Neuron (in vitro differentiated cells): Measurements from ENCODE around the gene NEURL4.

Experiments
- H2AFZ ChIP-seq: one replicate; pipeline ENCODE4 v1.6.1; 2013; ENCODE audit warnings: low read depth, mild to moderate bottlenecking, inconsistent platforms, low read length, moderate library complexity
- H3K27me3 ChIP-seq: one replicate; pipeline ENCODE4 v1.6.1; 2013; ENCODE audit warnings: low read length; ENCODE audit not compliant: insufficient read depth
- H3K36me3 ChIP-seq: one replicate; pipeline ENCODE4 v1.6.1; 2013; ENCODE audit warnings: low read length; ENCODE audit not compliant: insufficient read depth
- H3K4me1 ChIP-seq: one replicate; pipeline ENCODE4 v1.6.1; 2013; ENCODE audit warnings: low read length; ENCODE audit not compliant: insufficient read depth
- H3K4me3 ChIP-seq: 2 replicates; pipeline ENCODE4 v1.5.1; 2013; ENCODE audit warnings: mild to moderate bottlenecking, low read length, moderate library complexity
- H3K9me3 ChIP-seq: one replicate; pipeline ENCODE4 v1.6.1; 2013; ENCODE audit warnings: low read length

Gene NEURL4

DNA sequence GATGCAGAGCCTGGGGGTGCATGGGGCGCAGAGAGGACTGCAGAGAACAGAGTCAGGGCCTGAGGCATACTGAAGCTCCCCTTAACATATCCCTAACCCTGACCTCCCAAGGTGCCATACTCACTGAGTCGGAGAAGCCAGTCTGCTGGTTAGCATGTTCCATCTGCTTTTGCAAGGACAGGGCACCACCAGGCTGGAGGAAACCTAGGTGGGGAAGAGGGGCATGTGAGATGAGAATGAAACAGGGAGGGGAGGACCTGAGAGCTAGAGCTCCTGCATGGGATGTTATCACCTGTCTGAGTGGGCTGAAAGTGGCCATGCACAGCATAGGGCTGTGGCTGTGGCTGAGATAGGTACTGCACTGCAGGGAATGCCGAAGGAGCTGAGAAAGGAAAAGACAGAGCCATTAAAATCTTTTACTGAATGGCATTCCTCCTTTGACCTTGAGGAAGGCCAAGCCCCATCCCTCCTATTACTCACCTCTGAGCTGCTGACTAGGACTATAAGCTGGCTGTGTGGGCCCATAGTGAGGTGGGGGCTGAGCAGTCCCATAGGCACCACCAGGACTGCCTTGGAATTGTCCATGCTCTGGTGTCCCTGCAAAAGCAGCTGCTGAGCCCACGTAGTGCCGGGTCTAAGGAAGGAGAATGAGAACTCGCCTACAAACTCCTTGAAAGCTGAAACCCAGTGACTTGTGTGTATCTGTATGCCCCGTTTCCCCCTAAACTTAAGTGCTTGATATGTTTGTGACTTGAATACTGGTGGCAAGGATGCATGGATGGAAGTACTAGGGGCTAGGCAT lies 15.8 kb downstream of the NEURL4 start:
- Histone ChIP-seq H2AFZ (no peak overlapping the region), H3K9me3 (no peaks in the 10 kb centered on the region), H3K27me3 (no peaks in the 10 kb centered on the region), H3K4me1 (peaks cover 30% of the 10 kb centered on the region), H3K36me3 (peaks cover 65% of the 10 kb centered on the region), H3K4me3 (peak overlapping the region; percentile 5)

DNA sequence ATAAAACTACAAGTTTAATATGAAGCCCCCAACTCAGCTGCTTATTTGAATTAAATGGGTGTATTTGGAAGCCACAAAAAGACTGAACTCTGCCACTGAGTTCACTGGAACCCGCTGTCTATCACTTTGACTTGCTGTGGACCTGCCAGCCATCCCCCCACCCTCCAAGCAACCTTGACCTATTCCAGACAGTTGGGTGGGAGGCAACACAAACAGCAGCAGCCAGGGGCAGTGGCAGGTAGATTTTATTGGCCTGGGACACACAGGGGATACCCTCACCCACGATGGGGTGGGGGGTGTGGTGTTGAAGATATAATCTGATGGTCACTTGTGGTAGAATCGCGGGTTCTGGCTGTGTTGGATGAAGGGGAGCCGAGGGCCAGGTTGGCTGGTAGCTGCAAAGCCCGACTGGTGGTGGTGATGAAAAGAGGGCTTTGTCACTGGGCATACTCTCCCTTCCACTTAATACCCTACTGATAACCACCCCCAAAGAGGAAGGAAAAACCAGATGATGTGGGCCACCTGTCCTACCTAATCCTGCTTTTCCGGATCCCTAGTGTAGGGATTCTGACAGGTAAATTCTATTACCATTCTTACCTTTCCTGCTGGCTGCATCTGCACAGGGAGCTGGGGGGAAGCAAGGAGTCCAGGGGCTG lies 16.6 kb downstream of the NEURL4 start:
- H3K9me3 ChIP-seq = no peaks in the 10 kb centered on the region
- H3K27me3 ChIP-seq = no peaks in the 10 kb centered on the region
- H3K36me3 ChIP-seq = peaks cover 58% of the 10 kb centered on the region
- no peak overlapping the region for H2AFZ ChIP-seq
- peaks cover 30% of the 10 kb centered on the region for H3K4me1 ChIP-seq
- H3K4me3 ChIP-seq = no peak overlapping the region

DNA sequence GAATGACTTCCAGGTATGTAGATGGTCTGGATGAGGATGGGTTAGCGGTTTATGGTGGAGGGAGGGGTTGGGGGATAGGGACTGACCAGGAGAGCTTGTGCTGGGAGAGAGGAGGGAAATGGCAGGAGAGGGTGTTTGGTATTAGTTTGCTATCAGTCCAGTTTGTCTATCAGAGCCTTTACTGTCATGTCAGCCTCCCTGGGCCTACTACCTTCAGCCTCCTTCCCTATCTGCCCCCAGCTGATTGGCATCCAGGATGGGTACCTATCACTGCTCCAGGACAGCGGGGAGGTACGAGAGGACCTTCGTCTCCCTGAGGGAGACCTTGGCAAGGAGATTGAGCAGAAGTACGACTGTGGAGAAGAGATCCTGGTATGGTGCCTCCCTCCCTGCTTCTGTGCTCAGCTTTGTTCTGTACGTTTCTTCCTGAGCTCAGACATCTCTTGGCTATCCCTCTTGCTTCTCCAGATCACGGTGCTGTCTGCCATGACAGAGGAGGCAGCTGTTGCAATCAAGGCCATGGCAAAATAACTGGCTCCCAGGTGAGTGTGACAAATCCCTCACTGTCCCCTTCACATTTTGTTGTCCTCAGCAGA lies 17.9 kb downstream of the NEURL4 start:
- no peak overlapping the region for H3K4me3 ChIP-seq
- H2AFZ ChIP-seq = no peak overlapping the region
- H3K4me1 ChIP-seq = peaks cover 30% of the 10 kb centered on the region
- H3K27me3 ChIP-seq = no peaks in the 10 kb centered on the region
- no peaks in the 10 kb centered on the region for H3K9me3 ChIP-seq
- peaks cover 48% of the 10 kb centered on the region for H3K36me3 ChIP-seq

DNA sequence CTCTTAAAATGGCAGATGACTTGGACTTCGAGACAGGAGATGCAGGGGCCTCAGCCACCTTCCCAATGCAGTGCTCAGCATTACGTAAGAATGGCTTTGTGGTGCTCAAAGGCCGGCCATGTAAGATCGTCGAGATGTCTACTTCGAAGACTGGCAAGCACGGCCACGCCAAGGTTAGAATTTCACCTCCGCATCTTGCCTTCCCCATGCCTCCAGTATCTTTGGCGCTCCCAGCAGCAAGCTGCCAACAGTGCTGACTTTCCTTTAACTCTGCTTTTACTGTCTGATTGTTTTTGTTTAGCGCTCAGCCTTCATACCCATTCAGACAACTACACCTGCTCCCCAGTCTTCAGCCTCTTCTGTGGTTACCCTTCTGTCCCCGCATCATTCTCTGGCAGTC lies 19.5 kb downstream of the NEURL4 start:
- Histone ChIP-seq H3K27me3 (no peaks in the 10 kb centered on the region), H3K4me3 (peak overlapping the region; percentile 90), H3K4me1 (peaks cover 20% of the 10 kb centered on the region), H3K9me3 (no peaks in the 10 kb centered on the region), H3K36me3 (peaks cover 41% of the 10 kb centered on the region), H2AFZ (no peak overlapping the region)

DNA sequence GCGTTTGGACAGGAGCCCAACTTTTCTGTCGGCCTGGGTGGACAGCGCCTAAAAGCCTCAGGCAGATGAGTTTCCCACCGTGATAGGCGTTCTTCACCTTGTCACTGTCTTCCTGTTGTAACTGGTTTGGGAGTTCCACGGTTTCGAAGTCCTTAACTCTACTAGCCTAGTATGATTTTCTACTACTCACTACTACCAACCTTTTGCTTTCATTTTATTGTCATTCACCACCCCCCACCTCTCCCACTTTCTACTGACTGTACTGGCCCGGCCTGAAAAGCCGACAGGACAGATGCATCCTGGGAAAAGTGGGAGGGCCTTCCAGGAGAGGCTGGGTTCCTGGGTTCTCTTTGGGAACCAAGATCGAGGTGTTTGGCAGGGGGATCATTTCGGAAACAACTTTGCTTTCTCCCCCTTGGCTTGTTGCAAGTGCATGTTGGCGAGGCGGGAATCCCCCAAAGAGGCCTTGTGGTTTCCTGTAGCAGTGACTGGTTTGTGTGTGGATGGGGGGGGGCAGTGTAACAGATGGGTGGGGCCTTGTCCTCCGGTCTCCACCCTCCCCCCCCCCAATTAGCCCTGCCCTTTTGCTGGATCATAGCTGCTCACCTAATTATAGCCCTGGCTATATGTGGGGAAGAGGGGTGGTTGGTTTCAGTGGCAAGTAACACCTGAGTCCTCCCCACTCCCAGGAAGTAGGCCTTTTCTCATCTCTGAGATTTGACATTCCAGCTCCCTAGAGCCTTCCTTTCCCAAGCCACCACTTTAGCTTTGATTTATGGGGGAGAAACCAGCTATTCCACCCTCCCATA lies 20.3 kb downstream of the NEURL4 start:
- peaks cover 38% of the 10 kb centered on the region for H3K36me3 ChIP-seq
- H2AFZ ChIP-seq = no peak overlapping the region
- H3K9me3 ChIP-seq = no peaks in the 10 kb centered on the region
- H3K4me1 ChIP-seq = peaks cover 13% of the 10 kb centered on the region
- H3K4me3 ChIP-seq = peak overlapping the region; percentile 90
- H3K27me3 ChIP-seq = no peaks in the 10 kb centered on the region

DNA sequence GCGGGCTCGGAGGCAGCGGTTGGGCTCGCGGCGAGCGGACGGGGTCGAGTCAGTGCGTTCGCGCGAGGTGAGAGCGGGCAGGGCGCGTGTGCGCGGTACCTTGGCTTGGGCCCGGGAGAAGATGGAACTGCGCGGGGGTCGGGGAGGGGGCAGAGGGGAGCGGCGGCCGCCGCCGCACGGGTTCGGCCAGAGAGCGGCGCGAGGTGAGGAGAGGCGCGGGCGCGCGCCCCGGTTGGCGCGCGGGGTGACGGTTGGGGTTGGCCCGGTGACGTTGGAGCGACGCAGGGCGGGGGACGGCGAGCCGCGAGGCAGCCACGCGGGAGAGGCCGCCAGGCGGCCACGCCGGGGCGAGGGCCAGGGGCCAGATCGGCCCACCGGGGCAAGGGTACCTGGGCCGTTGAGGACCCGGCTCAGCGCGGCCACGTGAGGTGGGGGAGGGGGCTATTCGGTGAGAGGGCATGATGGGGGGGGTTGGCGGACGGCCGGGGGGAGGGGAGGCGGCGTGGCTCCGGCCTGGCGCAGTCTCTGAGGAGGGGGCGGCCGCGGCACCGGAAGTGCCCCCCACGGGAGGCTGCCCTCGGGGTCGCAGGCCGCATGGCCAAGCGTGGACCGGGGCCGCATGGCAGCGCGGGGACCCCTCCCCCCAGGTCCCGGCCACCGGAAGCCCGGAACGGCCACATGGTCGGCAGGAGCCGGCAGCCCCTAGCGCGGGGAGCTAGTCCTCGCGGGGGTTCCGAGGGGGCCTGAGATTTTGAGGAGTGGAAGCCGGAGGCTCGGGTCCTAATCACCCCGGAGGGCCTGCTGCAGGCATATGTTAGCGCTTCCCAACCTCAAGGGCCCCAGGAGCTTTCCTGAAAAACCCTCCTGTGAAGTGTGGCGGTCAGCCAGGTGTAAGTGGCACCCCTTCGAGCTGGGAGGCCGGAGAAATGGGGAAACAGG lies 21.2 kb downstream of the NEURL4 start:
- Histone ChIP-seq H3K4me1 (peaks cover 10% of the 10 kb centered on the region), H3K36me3 (peaks cover 29% of the 10 kb centered on the region), H3K9me3 (no peaks in the 10 kb centered on the region), H3K4me3 (peak overlapping the region; percentile 90), H2AFZ (no peak overlapping the region), H3K27me3 (no peaks in the 10 kb centered on the region)

DNA sequence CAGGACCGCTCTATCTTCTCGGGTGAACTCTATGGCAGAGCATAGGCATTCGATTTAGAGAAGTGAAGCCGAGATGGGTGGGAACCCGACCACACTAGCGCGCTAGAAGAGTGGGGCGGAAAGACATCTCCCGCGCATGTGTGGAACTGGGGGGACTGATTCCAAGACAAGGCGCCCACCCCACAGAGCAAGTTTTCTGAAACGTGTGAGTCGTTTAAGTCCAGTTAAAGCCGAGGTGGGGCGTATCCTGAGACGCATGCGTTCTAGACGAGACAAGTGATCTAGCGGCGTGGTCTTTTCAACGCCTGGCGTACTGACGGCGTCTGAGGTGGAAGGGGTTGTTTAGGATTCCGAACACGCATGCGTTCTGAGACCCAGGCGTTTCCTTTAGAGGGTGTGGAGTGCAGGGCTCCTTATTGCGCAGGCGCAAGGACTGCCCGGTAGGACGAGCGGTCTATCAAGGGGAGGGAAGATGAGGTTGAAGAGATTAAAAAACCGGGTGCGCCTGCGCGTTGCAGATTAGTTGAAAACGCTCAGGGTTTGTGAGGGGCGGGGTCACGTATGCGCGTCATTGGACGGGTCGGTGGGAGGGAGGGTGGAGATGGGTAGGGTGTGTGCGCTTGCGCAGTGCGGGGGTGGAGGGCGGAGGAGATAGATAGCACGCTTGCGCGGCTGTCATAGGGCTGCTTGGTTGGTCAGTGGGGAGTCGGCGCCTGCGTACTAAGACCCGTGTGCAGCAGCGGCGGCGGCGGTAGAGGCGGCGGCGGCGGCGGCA lies 22.0 kb downstream of the NEURL4 start, which contains the start of gene EIF5A:
TSS of gene EIF5A (plus strand) at position 718 of the 775 bp plus-strand sequence. CDS start 2,008 bp downstream, outside the sequence.
- Histone ChIP-seq H3K27me3 (no peaks in the 10 kb centered on the region), H3K4me3 (peak within 1 kb of the TSS; percentile 90), H3K36me3 (peaks cover 22% of the 10 kb centered on the region), H3K4me1 (peaks cover 7% of the 10 kb centered on the region), H2AFZ (peak within 1 kb of the TSS; percentile 58), H3K9me3 (no peaks in the 10 kb centered on the region)

DNA sequence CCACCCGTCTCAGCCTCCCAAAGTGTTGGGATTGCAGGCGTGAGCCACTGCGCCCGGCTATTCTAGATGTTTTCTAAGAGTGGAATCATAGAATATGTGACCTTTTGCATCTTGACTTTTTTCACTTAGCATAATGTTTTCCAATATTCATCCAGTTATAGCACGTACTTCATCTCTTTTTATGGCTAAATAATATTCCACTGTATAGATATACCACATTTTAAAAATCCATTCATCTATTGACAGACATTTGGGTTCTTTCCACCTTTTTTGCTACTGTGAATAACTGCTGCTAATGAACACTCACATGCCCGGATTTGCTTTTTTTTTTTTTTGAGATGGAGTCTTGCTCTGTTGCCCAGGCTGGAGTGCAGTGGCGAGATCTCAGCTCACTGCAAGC lies 25.0 kb downstream of the NEURL4 start:
- Histone ChIP-seq H3K36me3 (no peaks in the 10 kb centered on the region), H3K27me3 (peaks cover 9% of the 10 kb centered on the region), H3K4me1 (peaks cover 5% of the 10 kb centered on the region), H3K4me3 (no peak overlapping the region), H2AFZ (no peak overlapping the region), H3K9me3 (no peaks in the 10 kb centered on the region)

DNA sequence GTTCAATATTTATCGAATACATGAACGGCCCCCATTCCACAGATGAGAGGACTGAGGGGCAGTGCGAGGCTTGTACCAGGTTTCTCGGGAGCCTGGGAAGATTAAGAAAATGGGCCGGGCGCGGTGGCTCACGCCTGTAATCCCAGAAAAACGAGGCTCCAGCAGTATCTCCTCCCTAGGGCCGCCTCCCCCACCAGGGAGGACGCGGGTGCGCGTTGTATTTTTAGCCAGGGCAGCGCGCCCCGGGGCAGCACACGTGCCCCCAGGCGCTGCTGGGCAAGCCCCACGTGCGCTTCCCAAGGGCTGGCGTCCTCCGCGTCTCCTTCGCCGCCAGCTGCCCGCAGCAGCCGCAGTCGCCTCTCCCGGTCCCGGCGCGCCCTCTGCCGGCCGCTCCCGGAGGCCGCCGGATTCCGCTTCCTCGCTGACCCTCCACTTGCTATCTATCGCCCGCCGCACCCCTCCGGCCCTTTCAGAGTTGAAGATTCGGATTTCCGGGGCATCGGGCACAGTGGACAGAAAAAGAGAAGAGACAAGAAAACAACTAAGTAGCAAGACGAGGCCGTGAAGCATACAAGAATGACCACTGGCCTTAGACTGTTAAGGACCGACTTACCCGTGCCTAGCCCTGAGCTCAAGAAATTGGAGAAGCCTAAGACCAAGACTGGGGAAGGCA lies 32.8 kb downstream of the NEURL4 start:
- Histone ChIP-seq H3K4me1 (peaks cover 18% of the 10 kb centered on the region), H2AFZ (no peak overlapping the region), H3K27me3 (peaks cover 50% of the 10 kb centered on the region), H3K36me3 (no peaks in the 10 kb centered on the region), H3K9me3 (no peaks in the 10 kb centered on the region), H3K4me3 (no peak overlapping the region)

DNA sequence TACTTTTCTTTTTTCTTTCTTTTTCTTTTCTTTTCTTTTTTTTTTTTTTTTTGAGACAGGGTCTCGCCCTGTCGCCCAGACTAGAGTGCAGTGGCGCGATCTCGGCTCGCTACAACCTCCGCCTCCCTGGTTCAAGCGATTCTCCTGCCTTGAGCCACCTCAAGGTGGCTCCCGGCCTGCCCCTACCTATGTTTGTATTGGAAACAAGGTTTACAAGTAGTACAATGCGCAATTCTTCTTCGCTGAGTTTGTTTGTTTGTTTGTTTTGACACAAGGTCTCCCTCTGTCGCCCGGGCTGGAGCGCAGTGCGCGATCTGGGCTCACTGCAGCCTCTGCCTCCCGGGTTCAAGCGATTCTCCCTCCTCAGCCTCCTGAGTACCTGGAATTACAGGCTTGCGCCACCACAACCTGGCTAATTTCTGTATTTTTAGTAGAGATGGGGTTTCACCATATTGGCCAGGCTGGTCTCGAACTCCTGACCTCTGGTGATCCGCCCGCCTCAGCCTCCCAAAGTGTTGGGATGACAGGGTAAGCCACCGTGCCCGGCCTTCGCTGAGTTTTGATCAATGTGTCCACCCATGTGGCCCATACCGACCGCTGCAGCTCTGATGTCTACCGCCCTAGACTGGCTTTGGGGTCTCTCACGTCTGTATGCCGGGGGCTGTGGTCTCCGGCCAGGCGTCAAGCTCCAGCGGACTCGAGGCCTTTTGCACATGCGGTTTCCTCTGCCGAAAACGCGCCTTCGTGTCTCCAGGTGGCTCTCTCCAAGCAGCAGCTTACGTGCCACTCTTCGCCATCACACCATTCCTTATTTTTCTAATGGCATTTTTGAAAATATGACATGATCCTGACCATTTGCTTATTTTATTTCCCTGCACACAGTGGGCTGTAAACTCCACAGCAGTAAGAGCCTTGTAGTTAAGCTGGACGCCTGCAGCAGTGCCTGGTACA lies 33.6 kb downstream of the NEURL4 start:
- Histone ChIP-seq H3K36me3 (no peaks in the 10 kb centered on the region), H3K27me3 (peaks cover 49% of the 10 kb centered on the region), H2AFZ (no peak overlapping the region), H3K9me3 (no peaks in the 10 kb centered on the region), H3K4me3 (no peak overlapping the region), H3K4me1 (peaks cover 18% of the 10 kb centered on the region)
